ENCODE results near the gene ABCD4.

ABCD4 gene

DNA sequence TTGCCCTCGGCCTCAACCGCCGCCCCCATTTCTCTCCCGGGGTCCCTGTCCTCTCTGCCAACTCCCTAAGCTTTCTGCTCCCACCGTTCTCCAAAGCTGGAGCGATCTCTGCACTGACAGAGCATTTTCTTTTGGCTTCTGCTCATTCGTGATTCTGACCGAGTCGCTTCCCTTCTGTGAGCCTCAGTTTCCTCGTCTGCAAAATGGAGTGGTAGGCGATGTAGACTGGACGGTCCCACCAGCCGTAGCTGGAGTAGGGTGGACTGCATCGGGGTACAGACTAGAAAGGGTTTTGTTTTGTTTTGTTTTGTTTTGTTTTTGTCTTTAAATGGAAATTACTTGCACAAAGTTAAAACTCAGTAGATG, 61.1 kb downstream of the ABCD4 start:
- peaks cover 7 to 95% of the 10 kb centered on the region in 2 donors for H3K27me3 ChIP-seq
- peaks cover 0 to 31% (median 27%) of the 10 kb centered on the region in 4 donors for H3K4me1 ChIP-seq
- intact Hi-C loops (cut with DNase I; ENCODE audit: low total_unique reads) = no loop called here
- H3K36me3 ChIP-seq = no peaks in the 10 kb centered on the region
- H3K4me3 ChIP-seq = peak overlapping the region in 1 of 2 donors; percentile 44
- no peaks in the 10 kb centered on the region for H3K9me3 ChIP-seq
- no peak overlapping the region for H3K27ac ChIP-seq
- no peak for DNase-seq
- no peak for TF ChIP-seq CTCF (IDR thresholded peaks at IDR 0.05)

DNA sequence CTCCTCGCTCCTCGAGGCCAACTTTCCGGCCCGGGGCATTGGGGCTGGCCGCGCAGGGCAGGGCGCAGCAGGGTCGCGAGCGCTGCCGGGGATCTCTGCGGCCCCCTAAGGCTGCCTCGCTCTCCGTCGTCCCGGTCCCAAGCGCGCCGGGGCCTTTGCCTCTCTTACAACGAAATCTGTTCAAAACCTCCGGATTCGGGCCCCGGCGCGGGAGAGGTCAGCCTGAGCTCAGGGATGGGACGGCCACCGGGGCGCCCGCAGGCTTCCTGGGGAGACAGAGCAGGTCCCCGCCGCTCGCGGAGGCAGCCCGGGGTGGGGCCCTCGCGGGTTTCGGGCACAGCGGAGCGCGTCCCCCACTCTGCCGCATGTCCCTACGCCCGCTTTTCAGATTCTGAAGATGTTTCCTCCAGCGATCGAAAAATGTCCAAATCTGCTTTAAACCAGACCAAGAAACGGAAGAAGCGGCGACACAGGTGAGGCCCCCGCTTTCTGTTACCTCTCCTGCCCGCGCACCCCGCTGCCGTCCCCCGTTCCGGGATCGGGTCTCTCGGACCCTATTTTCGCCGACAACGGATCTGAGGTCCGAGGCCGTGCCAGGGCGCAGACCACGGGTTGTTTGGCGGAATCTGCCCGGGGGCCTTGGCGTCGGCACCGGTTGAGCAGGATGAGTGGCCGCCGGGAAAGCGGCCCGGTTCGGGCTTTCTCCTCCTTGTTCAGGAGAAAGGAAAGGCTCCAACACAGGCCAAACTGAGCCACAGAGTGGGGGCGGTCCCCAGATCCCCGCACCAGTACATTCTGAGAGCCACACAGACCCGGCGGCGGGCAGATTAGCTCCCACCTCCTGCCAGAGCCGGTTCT, 61.7 kb downstream of the ABCD4 start:
- H3K27me3 ChIP-seq = peaks cover 7 to 88% of the 10 kb centered on the region in 2 donors

DNA sequence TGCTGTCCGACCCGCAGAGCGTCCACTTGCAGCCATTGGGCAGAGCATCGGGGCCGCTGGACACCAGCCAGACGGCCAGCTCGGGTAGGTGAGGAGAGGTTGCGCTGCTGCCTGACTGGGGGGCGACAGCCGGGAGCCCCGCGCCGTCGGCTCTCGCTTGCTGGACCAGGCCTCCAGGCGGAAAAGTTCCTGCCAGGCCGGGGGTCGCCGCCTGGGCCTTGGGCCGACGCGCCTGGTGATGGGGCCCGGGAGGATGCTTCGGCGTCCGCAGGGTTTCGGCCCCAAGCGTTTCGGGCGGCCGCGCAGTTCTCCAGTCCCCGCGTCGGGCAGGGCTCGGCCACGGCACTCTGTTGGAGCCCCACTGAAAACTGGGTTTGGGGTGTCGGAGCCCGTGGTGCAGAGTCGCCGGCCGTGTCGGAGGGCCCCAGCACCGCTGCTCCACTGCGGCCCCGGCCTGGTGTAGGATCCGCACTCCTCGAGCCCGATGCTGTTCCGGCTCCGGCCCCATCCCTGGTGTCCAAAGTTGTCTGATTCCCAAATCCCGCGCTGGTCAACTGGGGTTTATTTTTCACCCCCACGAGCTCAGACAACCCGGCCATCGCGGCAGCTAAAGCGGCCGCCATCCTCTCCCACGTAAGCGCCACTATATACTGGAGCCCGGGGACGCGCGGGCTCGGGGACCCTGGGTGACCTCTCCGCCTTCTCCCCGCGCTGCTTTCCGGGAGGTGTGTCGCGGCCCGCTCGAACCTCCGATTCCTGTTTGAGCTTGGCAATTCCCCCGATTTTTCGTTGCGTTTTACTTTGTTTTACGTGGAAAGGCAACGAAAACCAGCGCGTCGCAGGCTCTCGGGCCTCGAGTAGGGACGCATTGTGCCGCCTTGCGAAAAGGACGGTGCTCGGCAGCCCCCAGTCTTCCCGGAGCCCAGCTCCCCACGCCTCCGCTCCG, 62.6 kb downstream of the ABCD4 start:
- no peaks in the 10 kb centered on the region for H3K9me3 ChIP-seq
- peaks cover 0 to 31% (median 27%) of the 10 kb centered on the region in 4 donors for H3K4me1 ChIP-seq
- peak overlapping the region; percentile 8 to 44 for H3K4me3 ChIP-seq
- H3K27ac ChIP-seq = no peak overlapping the region
- no peaks in the 10 kb centered on the region for H3K36me3 ChIP-seq
- H3K27me3 ChIP-seq = peaks cover 7 to 79% of the 10 kb centered on the region in 2 donors
- TF ChIP-seq CTCF (IDR thresholded peaks at IDR 0.05) = no peak
- intact Hi-C loops (cut with DNase I; ENCODE audit: low total_unique reads) = no loop called here
- DNase-seq = no peak

More for the DNA sequence above, 61.7 kb downstream of the ABCD4 start:
- no peak for TF ChIP-seq CTCF (IDR thresholded peaks at IDR 0.05)
- H3K4me1 ChIP-seq = peaks cover 0 to 31% (median 27%) of the 10 kb centered on the region in 4 donors
- peak overlapping the region; percentile 8 to 44 for H3K4me3 ChIP-seq
- H3K9me3 ChIP-seq = no peaks in the 10 kb centered on the region
- DNase-seq = no peak
- intact Hi-C loops (cut with DNase I; ENCODE audit: low total_unique reads) = no loop called here
- no peak overlapping the region for H3K27ac ChIP-seq
- H3K36me3 ChIP-seq = no peaks in the 10 kb centered on the region

DNA sequence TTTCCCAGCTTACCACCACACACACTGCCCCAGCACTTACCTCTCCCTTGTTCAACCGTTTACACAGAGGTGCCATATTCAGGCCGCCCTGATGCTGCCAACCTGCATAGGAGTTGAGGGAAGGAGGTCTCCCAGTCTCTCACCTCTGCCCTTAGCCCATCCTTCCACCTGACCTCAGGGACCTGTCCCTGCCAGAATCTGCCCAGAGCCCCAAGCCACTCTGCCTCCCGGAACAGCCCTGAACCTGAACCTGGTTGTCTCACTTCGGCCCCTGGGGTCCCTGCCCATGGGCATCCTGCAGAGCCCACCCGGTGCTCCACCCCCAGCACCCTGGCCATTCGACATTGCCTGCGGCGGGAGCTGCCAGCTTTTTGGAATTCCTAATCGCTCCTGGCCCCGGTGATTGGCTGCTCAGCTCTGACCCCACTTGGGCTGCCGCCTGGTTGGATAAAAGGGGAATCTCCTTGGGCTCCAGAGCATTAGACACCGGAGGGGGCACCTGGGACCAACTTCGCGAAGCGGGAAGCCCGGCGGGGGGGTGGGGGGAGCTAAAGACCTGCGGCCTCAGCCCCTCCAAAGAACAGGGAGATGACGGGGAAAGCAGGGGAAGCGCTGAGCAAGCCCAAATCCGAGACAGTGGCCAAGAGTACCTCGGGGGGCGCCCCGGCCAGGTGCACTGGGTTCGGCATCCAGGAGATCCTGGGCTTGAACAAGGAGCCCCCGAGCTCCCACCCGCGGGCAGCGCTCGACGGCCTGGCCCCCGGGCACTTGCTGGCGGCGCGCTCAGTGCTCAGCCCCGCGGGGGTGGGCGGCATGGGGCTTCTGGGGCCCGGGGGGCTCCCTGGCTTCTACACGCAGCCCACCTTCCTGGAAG, 63.5 kb downstream of the ABCD4 start, which contains the start of gene VSX2:
VSX2 (plus strand) TSS at position 476 of the 874 bp plus-strand sequence; CDS start at position 589, 113 bp downstream.
- no peak for TF ChIP-seq CTCF (IDR thresholded peaks at IDR 0.05)
- no peak within 1 kb of the TSS for H3K27ac ChIP-seq
- H3K4me3 ChIP-seq = peak within 1 kb of the TSS; percentile 8 to 44
- H3K4me1 ChIP-seq = peaks cover 0 to 31% (median 27%) of the 10 kb centered on the region in 4 donors
- DNase-seq = no peak
- peaks cover 7 to 76% of the 10 kb centered on the region in 2 donors for H3K27me3 ChIP-seq
- H3K36me3 ChIP-seq = no peaks in the 10 kb centered on the region
- intact Hi-C loops (cut with DNase I; ENCODE audit: low total_unique reads) = no loop called here
- no peaks in the 10 kb centered on the region for H3K9me3 ChIP-seq

DNA sequence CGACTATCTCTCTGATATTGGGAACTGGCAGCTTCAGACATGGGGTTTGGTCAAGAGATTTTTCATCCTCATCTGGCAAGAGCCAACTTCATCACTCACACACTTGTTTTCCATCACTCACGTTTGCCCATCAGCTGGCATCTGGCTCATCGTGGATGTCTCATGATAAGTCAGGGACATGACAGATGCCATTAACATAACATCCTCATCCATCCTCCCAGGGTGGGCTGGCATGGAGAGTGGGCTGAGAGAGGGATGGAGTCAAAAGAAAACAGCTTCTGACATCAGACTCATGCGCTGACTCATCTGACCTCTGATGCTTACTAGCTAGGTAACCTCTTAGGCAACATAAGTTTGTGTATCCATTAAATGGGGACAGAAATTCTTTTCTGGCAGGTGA, 65.3 kb downstream of the ABCD4 start:
- no peaks in the 10 kb centered on the region for H3K36me3 ChIP-seq
- TF ChIP-seq CTCF (IDR thresholded peaks at IDR 0.05) = no peak
- peaks cover 7 to 72% of the 10 kb centered on the region in 2 donors for H3K27me3 ChIP-seq
- H3K27ac ChIP-seq = no peak overlapping the region
- no peaks in the 10 kb centered on the region for H3K9me3 ChIP-seq
- no peak overlapping the region for H3K4me3 ChIP-seq
- intact Hi-C loops (cut with DNase I; ENCODE audit: low total_unique reads) = no loop called here
- no peak for DNase-seq
- peaks cover 0 to 31% (median 27%) of the 10 kb centered on the region in 4 donors for H3K4me1 ChIP-seq

Data from tibial artery (tissue), 4 donors.